ENCODE data around the gene WDTC1.

Gene WDTC1

GRCh38 chr1:27302612-27303011, 68.2 kb downstream of the WDTC1 start:
- no peak for DNase-seq (ENCODE audit: low read depth)
- no peak for TF ChIP-seq CTCF (conservative IDR thresholded peaks at IDR 0.05; ENCODE audit: low read depth, low read length)
- no peak overlapping the region for H3K4me3 ChIP-seq (ENCODE audit: low read length)

- TF ChIP-seq CTCF (conservative IDR thresholded peaks at IDR 0.05; ENCODE audit: low read depth, low read length) = no peak
- no peak overlapping the region for H3K4me3 ChIP-seq (ENCODE audit: low read length)
- DNase-seq (ENCODE audit: low read depth) = no peak
These were observed 69.1 kb downstream of the WDTC1 start for GRCh38 chr1:27303509-27303908.

- TF ChIP-seq CTCF (conservative IDR thresholded peaks at IDR 0.05; ENCODE audit: low read depth, low read length) = no peak
- DNase-seq (ENCODE audit: low read depth) = no peak
- no peak overlapping the region for H3K4me3 ChIP-seq (ENCODE audit: low read length)
These were observed 71.6 kb downstream of the WDTC1 start for GRCh38 chr1:27306071-27306470.

- no peak overlapping the region for H3K4me3 ChIP-seq (ENCODE audit: low read length)
- TF ChIP-seq CTCF (conservative IDR thresholded peaks at IDR 0.05; ENCODE audit: low read depth, low read length) = peak; percentile 38
- no peak for DNase-seq (ENCODE audit: low read depth)
These were observed 72.7 kb downstream of the WDTC1 start for GRCh38 chr1:27306892-27307761.

- no peak for DNase-seq (ENCODE audit: low read depth)
- H3K4me3 ChIP-seq (ENCODE audit: low read length) = no peak overlapping the region
- TF ChIP-seq CTCF (conservative IDR thresholded peaks at IDR 0.05; ENCODE audit: low read depth, low read length) = no peak
These were observed 73.6 kb downstream of the WDTC1 start for GRCh38 chr1:27307874-27308598.

- no peak for TF ChIP-seq CTCF (conservative IDR thresholded peaks at IDR 0.05; ENCODE audit: low read depth, low read length)
- no peak for DNase-seq (ENCODE audit: low read depth)
These were observed 79.7 kb downstream of the WDTC1 start for GRCh38 chr1:27314169-27314568.

More at GRCh38 chr1:27314169-27314568, 79.7 kb downstream of the WDTC1 start:
- H3K4me3 ChIP-seq (ENCODE audit: low read length) = no peak overlapping the region

All from retinal pigment epithelial cell (primary cell).